HG03159 (cell line): ENCODE results near the gene SCAMP2.

Source experiments
- ATAC-seq: cut with Tn5 transposase; IDR thresholded peaks from one replicate; pipeline ENCODE4 v1.9.1; 2021; ENCODE audit warnings: mild to moderate bottlenecking, moderate library complexity; ENCODE audit not compliant: unreplicated experiment

SCAMP2 gene

DNA sequence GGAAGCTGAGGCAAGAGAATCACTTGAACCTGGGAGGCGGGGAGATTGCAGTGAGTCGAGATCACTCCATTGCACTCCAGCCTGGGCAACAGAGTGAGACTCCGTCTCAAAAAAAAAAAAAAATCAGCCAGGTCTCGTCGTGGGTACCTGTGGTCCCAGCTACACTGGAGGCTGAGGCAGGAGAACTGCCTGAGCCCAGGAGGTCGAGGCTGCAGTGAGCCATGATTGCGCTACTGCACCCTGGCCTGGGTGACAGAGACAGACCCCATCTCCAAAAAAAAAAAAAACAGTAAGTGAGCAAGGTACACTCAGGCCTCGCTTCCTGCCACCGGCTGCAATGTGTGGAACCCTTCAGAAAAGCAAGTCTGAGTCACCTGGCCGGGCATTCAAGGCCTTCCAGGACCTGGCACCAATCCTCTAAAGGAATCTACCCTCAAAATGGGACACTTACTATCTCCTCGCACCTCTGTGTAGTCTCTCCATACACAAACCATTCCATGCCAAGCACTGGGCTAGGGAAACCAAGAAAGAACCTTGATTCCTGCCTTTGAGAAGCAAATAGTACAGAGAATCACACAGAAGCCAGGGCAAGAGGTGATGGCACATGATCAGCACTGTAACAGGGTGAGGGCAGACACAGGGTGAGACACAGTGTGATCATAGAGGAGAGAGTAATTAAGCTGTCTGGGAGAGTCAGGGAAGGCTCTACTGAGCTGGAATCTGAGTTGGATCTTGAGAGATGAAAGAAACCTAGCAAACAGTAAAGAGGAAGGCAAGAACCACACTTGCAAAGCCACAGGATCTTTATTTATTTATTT, 9.7 kb downstream of the SCAMP2 start:
- ATAC-seq, result no peak

GRCh38 chr15:74858369-74858740, 14.8 kb downstream of the SCAMP2 start:
- ATAC-seq, result no peak

DNA sequence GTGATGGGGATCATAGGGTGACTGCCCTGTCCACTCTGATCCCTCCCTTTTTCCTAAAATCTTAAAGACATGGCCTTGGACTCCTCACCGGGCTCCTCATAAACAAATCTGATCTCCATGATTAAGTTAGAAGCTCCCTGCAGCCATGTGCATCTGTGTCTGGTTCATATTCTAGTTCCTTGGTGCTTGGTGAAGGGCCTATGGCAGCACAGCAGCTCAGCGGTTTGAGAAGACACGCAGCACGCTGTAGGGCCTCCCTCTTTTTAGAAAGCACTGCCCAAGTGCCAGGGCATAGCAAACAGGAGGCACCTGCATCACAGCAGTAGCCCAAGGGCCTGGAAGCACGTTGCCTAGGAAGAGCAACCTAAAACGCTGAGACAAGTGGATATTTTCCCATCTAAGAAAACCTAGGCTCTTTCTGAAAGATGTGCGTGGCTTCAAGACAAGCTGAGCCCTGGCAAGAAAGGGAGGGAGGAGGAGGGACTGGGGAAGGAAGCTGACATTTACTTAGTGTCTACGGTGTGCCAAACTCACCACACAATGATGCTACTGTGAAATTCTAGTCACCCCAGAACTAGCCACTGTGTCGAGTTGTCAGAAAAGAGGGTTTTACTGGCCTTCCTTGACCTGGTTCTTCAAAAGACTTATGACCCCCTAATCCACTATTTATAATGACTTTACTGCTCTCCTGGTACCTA, 15.3 kb downstream of the SCAMP2 start:
- peak; percentile 6 for ATAC-seq

- peak; percentile 75 for ATAC-seq
Measured at GRCh38 chr15:74857082-74857655, 16.0 kb downstream of the SCAMP2 start.

GRCh38 chr15:74856537-74856936, 16.6 kb downstream of the SCAMP2 start:
- no peak for ATAC-seq

- ATAC-seq, result no peak
Measured at GRCh38 chr15:74855857-74856256, 17.3 kb downstream of the SCAMP2 start.

DNA sequence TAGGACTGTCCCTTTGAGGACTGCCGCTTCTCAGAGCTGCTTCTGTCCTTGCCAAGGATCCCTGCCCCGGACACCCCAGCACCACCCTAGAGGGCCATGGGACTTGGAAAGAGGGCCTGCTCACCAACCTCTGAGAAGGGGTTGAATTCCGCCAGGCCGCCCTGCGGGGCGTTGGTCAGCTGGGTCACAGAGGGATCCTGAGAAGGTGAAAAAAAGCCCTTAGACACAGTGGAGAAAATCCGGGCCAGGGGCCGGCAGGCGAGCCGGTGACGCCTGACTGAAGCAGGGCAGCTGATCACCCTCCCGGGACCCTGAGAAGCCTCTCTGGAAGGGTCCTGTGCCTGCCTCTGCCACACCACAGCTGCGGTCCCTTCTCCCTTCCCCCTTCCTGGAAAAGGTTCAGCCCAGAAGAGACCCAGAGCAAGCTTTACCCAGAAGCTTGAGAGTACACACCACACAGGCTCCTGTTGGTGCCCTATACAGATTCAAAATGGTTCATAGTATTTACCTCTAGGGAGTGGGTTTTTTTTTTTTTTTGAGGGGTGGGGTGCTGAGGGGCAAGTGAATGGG, 18.6 kb downstream of the SCAMP2 start:
- ATAC-seq, result no peak

DNA sequence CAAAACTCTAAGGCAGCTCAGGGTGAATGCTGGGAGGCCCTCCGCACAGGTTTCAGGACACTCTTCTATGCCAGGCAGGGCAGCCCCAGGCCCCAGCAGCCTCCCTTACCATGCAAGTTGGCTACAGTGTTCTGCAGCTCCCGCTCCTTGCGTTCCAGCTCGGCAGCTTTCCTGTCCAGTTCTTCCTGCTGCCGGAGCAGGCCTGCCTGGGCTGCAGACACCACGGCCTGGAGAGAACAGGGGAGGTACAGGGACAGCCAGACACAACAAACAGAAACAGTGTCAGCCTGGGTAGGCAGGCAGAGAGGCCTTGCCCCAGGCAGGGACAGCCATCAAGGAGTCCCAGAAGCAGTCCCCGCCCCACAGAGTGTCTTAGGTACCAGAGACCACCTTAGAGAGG, 21.2 kb downstream of the SCAMP2 start:
- no peak for ATAC-seq

DNA sequence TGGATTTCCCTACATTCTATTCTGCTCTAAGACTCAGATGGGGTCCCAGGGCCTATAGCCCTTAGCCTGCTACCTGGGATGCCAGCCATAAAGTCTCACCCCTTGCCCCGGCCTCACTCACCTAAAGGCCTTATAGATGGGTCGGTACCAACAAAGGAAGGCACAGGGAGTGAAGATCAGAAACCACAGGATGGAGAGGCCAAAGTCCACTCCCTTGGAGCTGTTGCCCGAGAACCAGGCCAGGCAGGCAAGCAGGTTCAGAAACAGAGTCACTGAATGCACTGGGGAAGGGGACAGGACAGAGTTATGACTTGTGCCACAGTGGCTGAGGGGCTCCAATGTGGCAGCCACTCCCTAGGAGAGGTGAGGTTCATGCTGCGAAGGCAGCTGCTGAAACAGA, 22.8 kb downstream of the SCAMP2 start:
- ATAC-seq, result no peak

DNA sequence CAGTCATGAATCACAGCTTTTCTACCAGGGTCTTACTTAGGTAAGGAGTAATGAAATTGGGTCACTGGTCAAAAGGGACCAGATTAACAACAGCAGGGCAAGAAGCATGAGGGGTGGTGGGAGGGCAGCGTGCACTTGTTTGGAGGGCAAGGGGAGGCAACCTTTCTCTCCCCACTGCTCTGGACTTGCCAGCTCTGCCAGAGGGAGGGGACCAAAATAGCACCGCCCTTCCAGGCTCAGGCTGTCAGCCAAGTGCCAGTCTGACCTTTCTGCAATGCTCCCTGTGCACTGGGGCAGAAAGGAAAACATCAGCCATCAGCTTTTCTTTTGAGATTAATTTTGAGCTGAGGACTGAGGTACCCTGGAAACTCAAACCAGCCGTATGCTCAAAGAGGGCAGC, 25.7 kb downstream of the SCAMP2 start:
- no peak for ATAC-seq

DNA sequence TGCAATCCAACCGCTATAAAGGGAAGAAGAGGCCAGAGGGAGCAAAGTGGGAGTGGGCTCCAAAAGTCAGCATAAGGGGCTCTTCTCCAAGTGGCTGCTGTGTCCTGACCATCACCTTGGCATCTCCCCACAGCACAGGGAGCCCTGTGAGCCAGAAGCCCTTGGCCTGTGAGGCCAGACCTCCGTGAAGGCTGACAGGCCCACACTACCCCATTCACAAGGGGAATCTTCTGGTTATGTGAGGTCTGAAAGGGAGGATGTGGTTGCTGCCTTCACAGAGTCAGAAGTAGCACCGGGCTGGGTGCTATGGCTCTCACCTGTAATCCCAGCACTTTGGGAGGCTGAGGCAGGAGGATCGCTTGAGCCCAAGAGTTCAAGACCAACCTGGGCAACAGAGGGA, 27.6 kb downstream of the SCAMP2 start:
- ATAC-seq, result no peak

DNA sequence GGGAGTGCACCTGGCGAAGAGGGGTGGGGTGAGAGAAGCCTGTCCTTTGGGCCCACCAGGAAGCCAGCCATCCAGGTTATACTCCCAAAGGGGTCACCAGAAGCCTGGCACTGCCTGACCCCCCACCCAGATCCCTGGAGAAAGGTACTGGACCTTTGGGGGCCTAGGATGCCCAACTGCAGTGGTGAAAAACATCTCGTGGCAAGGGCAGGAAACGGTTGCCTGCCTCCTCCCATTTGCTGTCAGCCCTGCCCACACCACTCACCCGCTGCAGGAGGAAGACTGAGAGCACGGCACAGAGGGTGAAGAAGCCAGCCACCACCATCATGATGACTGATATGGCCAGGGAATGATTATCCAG, 28.0 kb downstream of the SCAMP2 start:
- ATAC-seq, result no peak

DNA sequence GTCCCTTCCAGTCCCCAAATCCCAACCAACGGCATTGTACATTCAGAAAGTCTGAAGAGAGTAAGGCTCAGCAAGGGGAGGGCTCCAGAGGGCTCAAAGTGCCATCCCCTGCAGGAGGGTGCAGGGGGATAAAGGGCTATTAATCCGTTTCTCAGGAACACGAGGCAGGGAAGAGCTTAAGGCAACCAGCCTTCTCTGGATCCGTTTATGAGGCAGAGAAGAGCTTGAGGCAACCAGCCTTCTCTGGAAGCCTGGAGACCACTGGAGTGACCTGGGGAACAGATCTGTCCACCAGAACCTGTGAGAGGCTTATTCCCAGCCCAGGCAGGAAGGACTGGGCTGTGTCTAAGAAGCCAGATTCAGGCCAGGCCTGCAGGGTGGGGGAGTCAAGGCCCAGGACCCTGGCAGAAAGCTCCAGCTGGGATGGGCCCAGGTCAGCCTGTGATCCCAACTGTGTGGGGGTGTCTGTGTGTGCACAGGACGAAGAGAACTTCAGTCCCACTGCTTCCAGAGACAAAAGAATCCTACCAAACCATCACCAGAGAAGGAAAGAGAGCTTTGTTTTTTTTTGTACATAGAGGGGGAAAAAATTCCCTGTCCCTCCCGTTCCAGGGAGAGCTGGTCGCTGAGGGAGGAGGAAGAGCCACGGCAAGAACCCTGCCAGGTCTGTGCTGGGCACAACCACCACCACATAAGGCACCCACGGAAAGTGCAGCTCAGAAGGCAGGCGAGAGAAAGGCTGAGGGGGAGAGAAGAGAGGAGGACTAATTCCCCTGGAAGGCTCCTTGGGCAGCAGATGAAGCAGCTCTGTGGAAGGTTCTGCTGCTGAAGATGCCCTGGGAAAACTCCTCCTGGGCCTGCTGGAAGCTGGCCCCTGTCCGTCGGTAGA, 28.6 kb downstream of the SCAMP2 start:
- no peak for ATAC-seq

GRCh38 chr15:74843891-74844299, 29.3 kb downstream of the SCAMP2 start:
- no peak for ATAC-seq

DNA sequence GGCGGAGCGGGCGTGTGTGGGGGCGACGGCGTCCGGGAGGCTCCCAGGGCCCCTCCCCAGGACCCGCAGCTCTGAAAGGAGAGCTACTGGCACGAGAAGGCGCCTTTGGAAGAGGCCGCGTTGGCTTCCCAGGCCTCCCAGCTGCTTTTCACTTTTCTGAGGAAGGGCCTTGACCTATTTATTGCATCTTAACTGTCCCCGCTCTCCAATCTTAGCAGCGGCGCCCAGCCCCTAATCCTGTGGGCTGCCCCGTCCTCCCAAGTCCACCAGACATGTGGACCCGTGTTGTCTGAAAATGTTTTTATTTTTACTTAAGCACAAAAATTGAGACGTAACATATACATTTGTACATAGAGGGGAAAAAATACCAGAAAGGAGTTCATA, 29.7 kb downstream of the SCAMP2 start:
- ATAC-seq, result no peak

DNA sequence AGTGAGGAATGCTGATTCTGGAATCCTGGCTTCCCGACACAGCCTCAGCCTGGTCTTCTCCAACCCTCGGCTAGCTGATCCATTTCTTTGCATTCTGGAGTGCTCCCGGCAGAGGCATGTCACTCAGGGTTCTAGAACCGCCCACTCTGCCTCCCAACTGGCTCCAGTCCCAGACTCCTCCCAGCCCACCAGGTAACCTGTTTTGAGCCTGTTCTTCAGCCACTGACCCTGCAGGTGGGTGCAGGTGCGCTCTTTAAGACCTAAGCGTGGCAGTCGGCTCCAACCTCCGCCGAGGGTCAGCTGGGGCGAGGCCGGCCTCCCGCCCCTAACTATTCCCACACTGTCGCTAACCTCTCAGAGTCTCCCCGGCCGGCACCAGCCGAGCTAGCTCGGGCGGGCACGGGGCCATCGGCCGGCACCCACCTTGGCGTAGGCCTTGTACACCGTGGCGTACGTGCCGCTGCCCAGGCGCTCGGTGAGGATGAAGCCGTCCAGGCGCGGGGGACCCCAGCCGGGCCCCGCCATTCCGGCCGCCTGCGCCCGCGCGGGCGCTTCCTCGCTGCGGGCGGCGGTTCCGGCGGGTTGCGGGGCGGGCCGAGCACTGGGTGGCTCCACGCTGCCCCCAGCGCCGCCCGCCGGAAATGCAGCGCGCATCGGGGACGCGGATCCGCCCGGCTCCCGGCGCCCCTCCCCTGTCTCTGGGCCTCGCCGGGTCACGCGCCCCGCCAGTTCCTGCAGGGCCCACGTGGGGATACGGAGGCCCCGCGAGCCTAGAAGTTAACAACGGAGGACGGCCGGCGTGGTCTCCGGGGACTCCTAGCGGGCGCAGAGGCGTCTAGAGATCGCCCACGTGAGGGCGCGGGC, 30.4 kb downstream of the SCAMP2 start, which contains the start of gene ULK3:
Gene ULK3, minus strand, starts transcription at position 576 of the 864 bp plus-strand sequence. Its CDS starts 51 bp downstream, at position 525.
- peak; percentile 77 for ATAC-seq

GRCh38 chr15:74841891-74842373, 31.2 kb downstream of the SCAMP2 start:
- ATAC-seq, result no peak

GRCh38 chr15:74840851-74841775, 32.1 kb downstream of the SCAMP2 start:
- ATAC-seq, result no peak
